Caki2 (cell line): ENCODE measurements around the gene PDPR. TPM values are rescaled to one million over a fixed set of nuclear protein-coding genes. Genes with fewer than 3 reads are reported as not detected.
"Not testable (repeated sequence)": the region's sequence is repeated elsewhere in the genome, so short reads cannot be mapped to it uniquely, and the experiment has no call there.

Experiments used
- DNase-seq: peaks from one replicate; pipeline ENCODE4 v3.0.0-alpha.2; 2015; ENCODE audit warnings: low read depth
- in situ Hi-C: cut with HindIII; loops from 2 replicates; pipeline ENCODE4 v1.10.0; 2016; ENCODE audit warnings: low sequenced_read_pairs, low pct_unique_long_range_greater_than_20kb, mixed read lengths
- total RNA-seq: library from RNA; depleted of rRNA; stranded (reverse); fragments of >200 nt; shearing (Covaris generic); gene quantifications from 2 replicates; pipeline ENCODE4 v1.2.3, GENCODE V29; 2014; ENCODE audit warnings: low replicate concordance; rRNA removed

The PDPR gene
- 3.7 and 5.1 TPM in 2 replicates for total RNA-seq

DNA sequence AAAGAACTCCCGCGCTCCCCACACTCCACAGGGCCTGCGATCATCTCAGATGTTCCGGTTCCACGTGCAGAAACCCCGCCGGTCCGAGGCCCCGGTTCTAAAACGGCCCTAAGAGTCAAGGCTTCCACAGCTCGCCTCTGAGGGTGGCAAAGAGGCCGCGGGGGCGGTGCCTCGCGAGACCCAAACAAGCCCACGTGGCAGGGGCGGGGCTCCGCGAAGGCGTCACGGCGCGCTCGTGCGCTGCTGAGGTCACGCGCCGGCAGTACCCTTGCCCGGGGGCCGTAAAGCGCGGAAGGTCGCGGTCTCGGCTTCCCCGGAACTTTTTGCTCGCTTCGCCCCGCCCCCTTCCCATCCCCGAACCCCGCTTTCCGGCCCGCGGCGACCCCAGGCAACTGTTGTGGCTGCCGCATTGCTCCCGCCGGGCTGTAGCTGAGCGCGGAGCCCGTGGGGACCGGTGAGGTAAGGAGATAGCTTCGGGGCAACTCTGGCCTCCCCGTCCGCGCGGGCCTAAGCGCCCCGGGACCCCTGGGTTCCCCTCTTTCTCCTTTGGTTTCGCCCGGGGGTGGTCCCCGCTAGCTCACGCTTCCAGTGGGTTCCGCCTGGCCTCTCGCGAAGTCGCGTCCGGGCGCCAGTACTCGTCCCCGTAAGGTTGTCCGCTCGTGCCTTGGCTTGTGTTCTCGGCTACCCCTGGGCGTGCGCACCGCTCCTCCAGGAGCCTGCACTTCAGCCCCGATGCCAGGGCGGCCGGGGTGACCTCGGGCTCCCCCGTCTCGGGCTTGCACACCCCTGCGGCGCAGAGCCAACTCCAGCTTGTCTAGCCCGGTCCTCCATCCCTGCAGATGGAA, at the start of gene PDPR:
TSS of gene PDPR (plus strand) at position 351 of the 845 bp plus-strand sequence. CDS start 6,161 bp downstream, outside the sequence.
- in situ Hi-C loops = not testable (repeated sequence)
- peak; percentile 73 for DNase-seq

DNA sequence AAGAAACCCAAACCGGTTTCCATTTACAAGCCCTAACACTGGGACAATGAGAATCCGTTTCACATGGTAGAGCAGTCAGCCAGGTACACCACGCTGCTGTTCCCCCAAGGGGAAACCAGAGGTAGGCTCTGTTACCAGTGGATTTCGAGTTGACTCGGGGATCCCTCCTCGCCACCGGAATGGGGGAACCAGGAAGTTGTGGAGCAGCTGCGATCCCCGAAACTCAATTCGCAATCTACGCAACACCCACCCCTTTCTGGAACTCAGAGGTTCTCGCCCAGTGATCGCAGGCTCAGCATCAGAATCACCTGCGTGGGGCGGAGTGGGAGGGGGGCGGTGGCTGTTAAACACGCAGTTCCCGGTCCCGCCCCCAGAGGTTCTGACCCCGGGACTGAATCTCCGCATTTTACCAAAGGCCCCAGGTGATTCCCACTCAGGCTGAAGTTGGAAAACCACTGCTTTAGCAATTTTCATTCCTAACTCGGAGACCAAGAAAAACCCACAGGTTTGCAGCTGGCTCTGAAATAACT, 49.2 kb upstream of the PDPR start:
- in situ Hi-C loops = not testable (repeated sequence)
- DNase-seq = peak; percentile 16

DNA sequence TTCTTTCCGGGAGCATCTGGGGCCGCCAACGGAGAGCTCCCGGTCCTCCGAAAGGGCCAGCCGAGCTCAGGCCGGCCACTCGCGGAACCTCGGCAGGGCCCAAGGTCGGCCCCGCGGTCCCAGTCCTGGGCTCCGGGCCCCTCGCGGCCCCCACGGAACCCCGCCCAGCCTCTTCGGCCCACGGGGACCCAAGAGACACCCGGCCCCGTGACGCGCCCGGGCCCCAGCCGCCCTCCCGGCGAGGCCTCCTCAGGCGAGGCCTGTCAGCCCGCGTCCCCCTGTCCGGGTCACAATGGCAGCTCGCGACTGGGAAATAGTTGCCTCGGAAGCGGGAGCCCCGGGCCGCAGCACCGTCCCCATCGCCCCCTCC, 48.8 kb upstream of the PDPR start:
- DNase-seq, in situ Hi-C loops: not testable (repeated sequence)

DNA sequence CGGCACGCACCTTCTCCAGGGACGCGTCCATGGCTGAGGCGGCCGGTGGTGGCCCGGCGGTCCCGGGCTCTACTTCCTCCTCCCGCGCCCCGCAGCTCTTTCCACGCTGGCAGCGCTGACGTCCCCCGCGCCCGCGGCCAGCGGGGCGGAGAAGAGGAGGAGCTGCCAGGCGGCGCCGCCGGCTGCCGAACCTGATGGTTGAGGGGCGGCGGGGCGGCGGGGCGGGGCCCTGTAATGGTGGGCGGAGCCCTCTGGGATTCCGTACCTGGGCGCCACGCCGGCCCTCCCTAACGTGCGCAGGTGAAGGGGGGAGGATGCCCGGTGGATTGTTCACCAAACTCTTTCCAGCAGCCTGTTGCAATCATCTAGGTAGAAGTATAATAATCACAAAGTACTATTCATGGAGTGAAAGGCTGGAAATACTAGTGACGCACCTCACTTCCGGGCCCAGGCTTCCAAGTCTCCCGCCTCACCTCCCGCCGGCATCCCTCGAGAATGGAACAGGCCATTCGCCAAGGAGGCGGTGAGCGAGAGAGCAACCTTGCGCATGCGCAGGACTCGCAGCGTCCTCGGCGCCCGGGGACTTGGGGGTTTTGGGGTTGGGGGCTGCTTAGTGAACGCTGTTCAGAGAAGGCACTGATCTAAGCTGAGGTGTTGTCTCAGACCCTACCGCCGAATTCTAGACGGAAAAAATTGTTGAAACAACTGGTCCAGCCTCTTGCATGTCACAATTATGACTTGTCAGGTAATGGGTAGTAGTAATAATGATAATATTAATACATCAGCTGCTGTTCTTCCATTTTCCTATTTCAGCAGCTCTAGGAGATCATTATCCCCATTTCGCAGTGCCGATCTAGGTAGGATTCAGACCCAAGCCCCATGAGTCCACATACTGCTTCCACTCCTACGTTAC, 48.1 kb upstream of the PDPR start:
- in situ Hi-C loops = not testable (repeated sequence)
- DNase-seq = peak; percentile 91

GRCh38 chr16:70066751-70067150, 47.4 kb upstream of the PDPR start:
- DNase-seq, in situ Hi-C loops: not testable (repeated sequence)

DNA sequence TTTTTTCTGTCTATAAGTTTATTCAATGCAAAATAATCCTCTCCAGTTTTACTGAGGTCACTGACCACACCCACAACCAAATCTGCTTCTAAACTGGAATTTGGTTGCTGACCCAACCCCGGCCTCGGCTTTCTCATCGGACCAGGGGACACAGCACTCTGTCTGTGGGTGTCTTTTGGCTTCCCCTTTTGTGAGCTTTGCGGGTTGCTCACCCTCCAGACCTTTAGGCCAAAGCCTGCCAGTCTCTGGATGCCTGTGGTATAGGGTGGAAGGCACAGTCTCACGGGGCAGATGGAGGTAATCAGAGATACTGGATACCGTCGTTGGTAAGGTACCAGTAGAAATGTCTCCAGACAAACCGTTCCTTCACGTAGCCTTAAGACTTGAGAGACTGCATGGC, 35.1 kb upstream of the PDPR start:
- DNase-seq, in situ Hi-C loops: not testable (repeated sequence)

DNA sequence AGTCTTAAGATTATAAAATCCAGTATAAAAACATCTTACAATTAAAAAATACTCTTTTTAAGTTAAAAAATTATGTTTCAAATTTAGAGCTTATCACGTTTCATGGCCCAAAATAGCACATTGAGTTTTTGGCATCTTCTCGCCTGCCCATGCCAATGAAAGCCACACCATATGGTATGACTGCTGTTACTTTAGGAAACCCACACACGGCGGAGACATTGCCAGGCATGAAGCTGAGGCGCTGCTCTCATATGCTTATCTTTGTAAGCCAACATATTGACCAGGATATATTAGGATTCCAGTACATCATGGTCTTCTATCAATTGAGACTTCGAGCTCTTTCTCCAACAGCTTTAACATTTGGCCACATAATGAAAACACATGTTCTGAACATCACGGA, 32.9 kb upstream of the PDPR start:
- DNase-seq, in situ Hi-C loops: not testable (repeated sequence)

DNA sequence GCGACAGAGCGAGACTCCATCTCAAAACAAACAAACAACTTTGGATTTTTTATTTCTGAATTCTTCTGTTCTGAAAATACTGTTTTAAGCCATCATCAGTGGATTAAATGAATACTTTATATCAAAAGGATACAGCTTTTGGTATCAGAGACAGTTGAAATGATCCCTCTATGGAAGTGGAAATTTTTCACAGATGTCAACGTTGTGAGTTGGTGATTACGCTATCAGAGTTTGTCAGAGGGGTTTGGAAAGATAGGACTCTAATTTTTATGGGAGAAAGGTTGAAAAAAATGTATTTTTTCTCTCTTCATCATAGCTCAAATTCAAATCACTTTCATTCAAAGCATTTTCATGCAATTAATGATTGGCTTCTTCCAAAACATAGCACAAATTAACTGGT, 30.2 kb upstream of the PDPR start:
- in situ Hi-C loops, DNase-seq: not testable (repeated sequence)

- in situ Hi-C loops, DNase-seq: not testable (repeated sequence)
Measured at GRCh38 chr16:70088160-70088559, 26.0 kb upstream of the PDPR start.

GRCh38 chr16:70088877-70089276, 25.3 kb upstream of the PDPR start:
- in situ Hi-C loops, DNase-seq: not testable (repeated sequence)

GRCh38 chr16:70089289-70089688, 24.8 kb upstream of the PDPR start:
- in situ Hi-C loops, DNase-seq: not testable (repeated sequence)

DNA sequence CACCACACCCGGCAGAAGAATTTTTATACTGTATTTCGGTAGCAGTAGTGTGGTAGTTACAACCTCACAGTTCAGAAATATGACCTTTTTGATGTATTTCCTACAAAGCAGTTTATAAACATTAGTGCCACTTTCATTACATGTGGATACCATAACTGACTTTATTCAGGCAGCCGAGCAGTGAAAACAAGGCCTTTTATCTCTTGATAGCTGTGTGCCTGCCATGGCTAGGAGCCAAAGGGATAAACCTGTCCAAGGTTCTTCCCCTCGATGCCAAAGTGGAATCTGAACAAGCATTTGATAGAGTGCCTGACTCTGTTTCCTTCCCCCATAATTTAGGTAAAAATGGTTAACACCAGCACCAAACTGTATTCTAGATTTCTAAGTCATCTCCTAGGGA, 23.0 kb upstream of the PDPR start:
- DNase-seq, in situ Hi-C loops: not testable (repeated sequence)

- in situ Hi-C loops, DNase-seq: not testable (repeated sequence)
Measured at GRCh38 chr16:70094096-70094495, 20.0 kb upstream of the PDPR start.

- in situ Hi-C loops, DNase-seq: not testable (repeated sequence)
Measured at GRCh38 chr16:70109583-70110279, 4.4 kb upstream of the PDPR start.

DNA sequence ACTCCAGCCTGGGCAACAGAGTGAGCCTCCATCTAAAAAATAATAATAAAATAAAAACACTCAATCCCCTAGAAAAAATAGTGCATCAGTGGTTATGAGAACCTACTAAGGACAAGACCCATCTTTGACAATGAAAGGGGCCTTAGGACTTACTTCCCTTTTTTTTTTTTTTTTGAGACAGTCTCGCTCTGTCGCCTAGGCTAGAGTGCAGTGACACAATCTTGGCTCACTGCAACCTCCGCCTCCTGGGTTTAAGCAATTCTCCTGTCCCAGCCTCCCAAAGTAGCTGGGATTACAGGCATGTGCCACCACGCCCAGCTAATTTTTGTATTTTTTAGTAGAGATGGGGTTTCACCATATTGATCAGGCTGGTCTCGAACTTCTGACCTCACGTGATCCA, 2.0 kb upstream of the PDPR start:
- in situ Hi-C loops = not testable (repeated sequence)

GRCh38 chr16:70113599-70113981, 542 bp upstream of the PDPR start:
- DNase-seq, in situ Hi-C loops: not testable (repeated sequence)

More for the DNA sequence above, 2.0 kb upstream of the PDPR start:
- not testable (repeated sequence) for DNase-seq

DNA sequence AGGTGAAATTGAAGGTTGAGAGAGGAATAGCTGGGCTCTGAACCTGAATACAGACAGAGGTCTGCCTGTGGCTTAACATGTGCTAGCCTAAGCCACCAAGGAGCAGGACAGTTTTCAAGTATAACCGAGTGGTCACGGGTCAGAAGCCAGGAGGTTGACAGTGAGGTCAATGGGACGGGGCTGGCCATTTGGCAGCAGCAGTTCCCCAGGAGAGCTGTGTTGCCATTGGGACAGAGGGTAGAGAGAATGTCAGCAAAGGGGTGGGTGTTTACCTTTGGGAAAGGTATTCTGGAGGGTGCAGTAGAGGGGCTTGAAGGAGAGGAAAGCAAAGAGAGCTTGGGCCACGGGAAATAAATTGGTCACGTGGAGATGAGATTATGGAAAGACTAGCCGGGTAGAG, 4.2 kb downstream of the PDPR start:
- DNase-seq, in situ Hi-C loops: not testable (repeated sequence)

DNA sequence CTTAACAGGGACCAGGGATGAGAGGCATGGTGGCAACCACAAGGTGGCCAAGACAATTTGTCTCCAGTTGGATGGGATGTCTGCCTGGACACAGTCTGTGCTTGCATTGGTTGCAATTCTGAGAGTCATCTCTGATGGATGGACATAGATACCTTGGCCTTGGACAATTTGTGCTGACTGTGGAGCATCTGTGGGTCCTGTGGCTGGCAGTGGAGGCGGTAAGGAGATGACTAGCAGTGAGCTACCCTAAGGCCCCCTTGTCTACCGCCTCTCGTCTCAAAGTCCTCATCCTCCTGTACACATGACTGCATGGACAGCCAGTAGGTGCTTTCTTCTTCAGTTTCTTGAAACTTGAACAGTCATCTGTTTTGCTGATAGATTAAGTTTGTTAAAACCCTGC, 4.6 kb downstream of the PDPR start:
- DNase-seq = peak; percentile 14
- in situ Hi-C loops = not testable (repeated sequence)
